Heart right ventricle (tissue), 16 donors: ENCODE measurements around the gene ZRANB1. TPM values are rescaled to one million over a fixed set of nuclear protein-coding genes. Genes with fewer than 3 reads are reported as not detected.

Experiments used
- ATAC-seq, 8 donors: fragments of 200-7000 bp; cut with Tn5 transposase; one replicate each; pipeline ENCODE4 v1.9.1; 2020; ENCODE audit warnings: mild to moderate bottlenecking in 8 of 8, moderate library complexity in 8 of 8, moderate number of reproducible peaks in 1 of 8
- DNase-seq, 2 donors: peaks; one replicate each; pipeline ENCODE4 v3.0.0-alpha.2; 2020
- H3K27ac ChIP-seq, 10 donors: fragments of 200-600 bp; sonication (generic) in 2 of 10; one replicate each; pipeline versions ENCODE4 v1.5.0 to v1.8.0; 2020 to 2022; ENCODE audit warnings: mild to moderate bottlenecking in 3 of 10
- H3K27me3 ChIP-seq, 7 donors: fragments of 200-600 bp; one replicate each; pipeline ENCODE4 v1.8.0; 2021 to 2022; ENCODE audit warnings: mild to moderate bottlenecking in 2 of 7
- H3K36me3 ChIP-seq, 9 donors: fragments of 200-600 bp; sonication (generic) in 1 of 9; one replicate each; pipeline versions ENCODE4 v1.5.0 to v1.8.0; 2020 to 2022; ENCODE audit warnings: mild to moderate bottlenecking in 2 of 9
- H3K4me1 ChIP-seq, 9 donors: fragments of 200-600 bp; sonication (generic) in 1 of 9; one replicate each; pipeline versions ENCODE4 v1.5.0 to v1.8.0; 2020 to 2022; ENCODE audit warnings: mild to moderate bottlenecking in 4 of 9
- H3K4me3 ChIP-seq, 10 donors: fragments of 200-600 bp; sonication (generic) in 2 of 10; one replicate each; pipeline versions ENCODE4 v1.5.0 to v1.8.0; 2020 to 2022; ENCODE audit warnings: mild to moderate bottlenecking in 7 of 10, moderate library complexity in 2 of 10
- H3K9me3 ChIP-seq, 11 donors: fragments of 200-600 bp in 10 of 11; sonication (generic) in 2 of 11; one replicate each; pipeline versions ENCODE4 v1.5.0 to v1.8.0; 2013 to 2022; ENCODE audit warnings: mild to moderate bottlenecking in 2 of 11, control low read depth in 1 of 11, moderate library complexity in 1 of 11
- WGBS, 2 donors: extraction: QIAGEN DNeasy Blood & Tissue Kit; methylation state at CpG; one replicate each; pipeline ENCODE4 v1.1.7; 2013; ENCODE audit warnings: inconsistent platforms in 1 of 2; 5-methylcytosine and 5-hydroxymethylcytosine counted together
- intact Hi-C, 10 donors: fragments of 100-400 bp; cut with DNase I; formaldehyde crosslinking; loops; one replicate each; pipeline versions ENCODE4 v1.11.1 to v1.14.2; 2022
- polyA plus RNA-seq, 2 donors: library from polyadenylated mRNA; stranded (reverse); fragments of 200-250 nt; gene quantifications; one replicate each; pipeline ENCODE4 v1.2.3, GENCODE V29; 2013
- total RNA-seq, 10 donors: library from RNA; stranded (reverse); fragmentation: NEBNext Ultra II Directional in 3 of 10; extraction: Animal tissue kit (Norgen Biotek cat#: 25700) in 3 of 10; gene quantifications; one replicate each; pipeline versions ENCODE4 v1.2.1 to v1.2.4, GENCODE V29; 2021 to 2023
- TF ChIP-seq, protein P1 (sequence below), 9 donors: fragments of 200-600 bp; sonication (generic) in 2 of 9; IDR thresholded peaks; one replicate each; pipeline versions ENCODE4 v1.5.0 to v1.8.0; 2021 to 2022; ENCODE audit warnings: antibody characterized with exemption in 9 of 9, mild to moderate bottlenecking in 5 of 9, moderate library complexity in 1 of 9
- donor health status: Arrhythmogenic right ventricular cardiomyopathy.
- donor health status: ischemic (EF 13 %, LVEDD 7.1; RV severe dilation, severe dysfunction).
- donor health status: healthy with polysubstance abuse.
- donor health status: DM: no; HTN: yes; CAD: no.
- donor health status: DM: no; HTN: no; CAD: no.
- donor health status: ischemic (EF 25% LVEDD 6.9; RV normal size, moderate dysfunction).
- donor health status: ischemic (EF 25% LVEDD 5.7; RV mildly dilated, moderate dysfunction).
- donor health status: healthy.
- donor health status: DM: yes; HTN: yes; CAD: no.
- donor health status: Ischemic cardiomyopathy.
- donor health status: ischemic (EF 35%, LVEDD 5.7; RV mildly dilated, moderate dysfunction).
- donor health status: nonischemic (EF 11% LVEDD 7.7; RV severe dilation, severe dysfunction).
- donor health status: DM: yes; HTN: yes; CAD: no.
- donor health status: PGD.
- donor health status: ischemic (EF 29% LVEDD 5.4; RV normal size, mild dysfunction).
- donor health status: nonischemic (EF 23%, LVEDD 6.1; RV moderate dilation, normal function).

ZRANB1 gene
- total and polyA plus RNA-seq, 12 donors, result 13.0 to 33.2 (median 27.5) TPM

DNA sequence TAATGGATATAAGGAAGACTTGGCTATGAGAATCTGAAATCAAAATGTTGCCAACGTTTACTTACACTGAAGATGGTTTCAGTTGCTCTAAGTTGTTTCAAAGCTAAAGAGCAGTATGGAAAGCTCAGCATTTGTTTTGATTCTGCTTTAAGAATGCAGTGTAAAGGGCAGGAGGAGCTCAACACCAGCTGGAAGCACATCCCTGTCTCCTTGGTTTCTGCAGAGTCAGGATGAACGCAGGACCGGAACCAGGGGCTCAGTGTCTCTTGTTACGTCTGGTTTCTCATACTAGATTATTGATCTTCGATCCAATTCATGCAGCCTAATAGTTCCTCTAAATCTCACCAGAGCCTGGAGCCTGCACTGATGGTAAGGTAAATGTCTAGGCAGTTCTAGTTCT, 24.1 kb downstream of the ZRANB1 start:
- DNase-seq, result no peak
- TF ChIP-seq, protein P1, sequence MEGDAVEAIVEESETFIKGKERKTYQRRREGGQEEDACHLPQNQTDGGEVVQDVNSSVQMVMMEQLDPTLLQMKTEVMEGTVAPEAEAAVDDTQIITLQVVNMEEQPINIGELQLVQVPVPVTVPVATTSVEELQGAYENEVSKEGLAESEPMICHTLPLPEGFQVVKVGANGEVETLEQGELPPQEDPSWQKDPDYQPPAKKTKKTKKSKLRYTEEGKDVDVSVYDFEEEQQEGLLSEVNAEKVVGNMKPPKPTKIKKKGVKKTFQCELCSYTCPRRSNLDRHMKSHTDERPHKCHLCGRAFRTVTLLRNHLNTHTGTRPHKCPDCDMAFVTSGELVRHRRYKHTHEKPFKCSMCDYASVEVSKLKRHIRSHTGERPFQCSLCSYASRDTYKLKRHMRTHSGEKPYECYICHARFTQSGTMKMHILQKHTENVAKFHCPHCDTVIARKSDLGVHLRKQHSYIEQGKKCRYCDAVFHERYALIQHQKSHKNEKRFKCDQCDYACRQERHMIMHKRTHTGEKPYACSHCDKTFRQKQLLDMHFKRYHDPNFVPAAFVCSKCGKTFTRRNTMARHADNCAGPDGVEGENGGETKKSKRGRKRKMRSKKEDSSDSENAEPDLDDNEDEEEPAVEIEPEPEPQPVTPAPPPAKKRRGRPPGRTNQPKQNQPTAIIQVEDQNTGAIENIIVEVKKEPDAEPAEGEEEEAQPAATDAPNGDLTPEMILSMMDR (IDR thresholded peaks at IDR 0.05), result no peak
- Histone ChIP-seq H3K27me3 (no peaks in the 10 kb centered on the region), H3K36me3 (peaks cover 0 to 46% (median 3%) of the 10 kb centered on the region in 9 donors), H3K4me3 (no peak overlapping the region), H3K27ac (no peak overlapping the region), H3K4me1 (peaks cover 2 to 55% (median 21%) of the 10 kb centered on the region in 9 donors), H3K9me3 (no peaks in the 10 kb centered on the region)
- 71 to 78% methylated on average over 5 of the region's 5 CpGs for WGBS, 2 donors
- intact Hi-C loops, result no loop called here
- no peak for ATAC-seq

DNA sequence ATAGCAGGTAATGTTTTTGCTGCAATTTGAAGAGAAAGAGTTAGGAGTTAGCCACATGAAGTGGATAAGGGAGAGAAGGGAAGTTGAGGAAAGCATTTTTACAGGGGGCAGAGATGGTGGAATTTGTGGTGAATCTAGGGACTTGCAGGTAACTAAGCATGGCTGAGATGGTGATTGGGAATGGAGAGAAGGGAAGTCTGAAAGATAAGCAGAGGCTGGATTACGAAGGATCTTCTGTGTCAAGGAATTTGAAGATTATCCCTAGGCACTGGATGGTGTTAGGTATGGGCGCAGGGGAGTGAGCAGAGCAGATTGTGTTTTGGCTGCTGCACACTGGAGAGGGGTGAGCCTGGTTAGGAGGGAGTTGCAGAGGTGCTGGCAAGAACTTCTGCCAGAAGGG, 25.3 kb downstream of the ZRANB1 start:
- TF ChIP-seq, protein P1 (IDR thresholded peaks at IDR 0.05), result no peak
- peaks cover 4 to 54% (median 26%) of the 10 kb centered on the region in 9 donors for H3K4me1 ChIP-seq
- no peaks in the 10 kb centered on the region for H3K9me3 ChIP-seq
- intact Hi-C loops, result no loop called here
- H3K4me3 ChIP-seq, result no peak overlapping the region
- WGBS, 2 donors, result 68 to 82% methylated on average over 2 of the region's 2 CpGs
- ATAC-seq (no peak), DNase-seq (no peak)
- peaks cover 0 to 52% (median 3%) of the 10 kb centered on the region in 9 donors for H3K36me3 ChIP-seq
- H3K27ac ChIP-seq, result no peak overlapping the region
- H3K27me3 ChIP-seq, result no peaks in the 10 kb centered on the region

DNA sequence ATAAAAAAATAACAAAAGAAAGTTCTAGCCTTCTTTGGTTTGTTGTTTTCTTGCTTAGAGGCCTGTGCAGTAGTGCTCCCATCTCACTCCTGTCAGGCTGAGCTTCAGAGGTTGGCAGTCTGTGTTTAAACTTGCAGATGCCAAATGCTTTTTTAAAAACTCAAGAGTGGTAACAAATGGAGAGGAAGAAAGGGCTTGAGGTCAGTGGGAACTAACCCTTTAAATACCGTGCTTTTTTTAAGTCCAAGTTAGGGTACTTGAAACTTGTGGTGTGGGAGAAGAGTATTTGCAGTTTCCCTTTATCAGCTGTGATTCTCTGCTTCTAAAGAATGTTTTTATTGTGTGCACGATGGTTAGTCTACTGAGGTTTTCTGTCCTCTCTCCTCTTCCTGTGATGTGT, 29.4 kb downstream of the ZRANB1 start:
- H3K4me1 ChIP-seq, result peaks cover 4 to 46% (median 26%) of the 10 kb centered on the region in 9 donors
- DNase-seq (no peak), ATAC-seq (peak in 4 of 8 donors; percentile 48 to 65 (median 52))
- TF ChIP-seq, protein P1 (IDR thresholded peaks at IDR 0.05), result no peak
- no peaks in the 10 kb centered on the region for H3K27me3 ChIP-seq
- H3K36me3 ChIP-seq, result peaks cover 0 to 85% (median 11%) of the 10 kb centered on the region in 9 donors
- H3K4me3 ChIP-seq, result no peak overlapping the region
- peak overlapping the region in 8 of 10 donors; percentile 4 to 60 (median 32) for H3K27ac ChIP-seq
- intact Hi-C loops, result loop anchor here in 3 of 10 donors (10.0 kb wide), 2 partner anchors 46 to 56 kb away; no protein-coding TSS in a partner anchor
- no peaks in the 10 kb centered on the region for H3K9me3 ChIP-seq
- WGBS, 2 donors, result 13 to 15% methylated on average over 2 of the region's 2 CpGs

DNA sequence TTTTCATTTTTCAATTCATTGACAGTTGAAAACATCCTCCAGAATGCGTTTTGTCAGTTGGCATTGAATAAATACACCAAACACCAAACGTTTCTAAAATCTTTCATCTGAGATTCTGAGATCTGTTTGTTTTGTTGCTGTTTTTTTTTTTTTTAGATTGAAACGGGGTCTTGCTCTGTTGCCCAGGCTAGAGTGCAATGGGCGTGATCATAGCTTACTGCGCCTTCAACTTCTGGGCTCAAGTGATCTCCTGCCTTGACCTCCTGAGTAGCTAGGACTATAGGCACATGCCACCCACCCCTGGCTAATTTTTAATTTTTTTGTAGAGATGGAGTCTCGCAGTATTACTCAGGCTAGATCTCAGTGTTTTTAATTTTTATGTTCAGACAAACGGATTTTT, 30.7 kb downstream of the ZRANB1 start:
- peaks cover 4 to 43% (median 27%) of the 10 kb centered on the region in 9 donors for H3K4me1 ChIP-seq
- peaks cover 0 to 77% (median 11%) of the 10 kb centered on the region in 9 donors for H3K36me3 ChIP-seq
- no peak overlapping the region for H3K4me3 ChIP-seq
- no peak for ATAC-seq
- no peak for DNase-seq
- H3K27me3 ChIP-seq, result no peaks in the 10 kb centered on the region
- intact Hi-C loops, result loop anchor here in 3 of 10 donors (10.0 kb wide), 2 partner anchors 48 to 58 kb away; no protein-coding TSS in a partner anchor
- WGBS, 2 donors, result 90 to 91% methylated on average over 7 of the region's 7 CpGs
- no peaks in the 10 kb centered on the region for H3K9me3 ChIP-seq
- H3K27ac ChIP-seq, result no peak overlapping the region
- TF ChIP-seq, protein P1 (IDR thresholded peaks at IDR 0.05), result no peak
